HCT116 (cell line): ENCODE measurements around the gene NAB1. TPM values are rescaled to one million over a fixed set of nuclear protein-coding genes. Genes with fewer than 3 reads are reported as not detected.

Experiments
- EGR1 ChIP-seq: IDR thresholded peaks from 2 replicates; pipeline ENCODE4 v1.6.1; 2012; ENCODE audit warnings: low read depth
- EZH2 ChIP-seq: fragments of 200-600 bp; sonication (generic); IDR thresholded peaks from 2 replicates; pipeline ENCODE4 v1.6.1; 2017; ENCODE audit warnings: antibody characterized with exemption, mixed run types
- FOSL1 ChIP-seq: IDR thresholded peaks from 2 replicates; pipeline ENCODE4 v1.6.1; 2012; ENCODE audit warnings: low read depth
- JUND ChIP-seq: IDR thresholded peaks from 2 replicates; pipeline ENCODE4 v1.6.1; 2012
- YY1 ChIP-seq: IDR thresholded peaks from 2 replicates; pipeline ENCODE4 v1.6.1; 2011; ENCODE audit warnings: low read length, low read depth, moderate library complexity, mild to moderate bottlenecking; ENCODE audit not compliant: insufficient replicate concordance; ENCODE audit errors: extremely low read depth
- ZFX ChIP-seq: fragments of 450-650 bp; IDR thresholded peaks from 2 replicates; pipeline ENCODE4 v1.6.1; 2017
- ZNF274 ChIP-seq: fragments of 200-500 bp; sonication (Bioruptor generic); IDR thresholded peaks from 2 replicates; pipeline ENCODE4 v1.6.1; 2014; ENCODE audit warnings: mild to moderate bottlenecking, low read depth, low read length, inconsistent platforms
- total RNA-seq: library from RNA; stranded (reverse); gene quantifications from one replicate; pipeline ENCODE4 v1.2.1, GENCODE V29; 2021; ENCODE audit not compliant: unreplicated experiment
- TF ChIP-seq, protein P1 (sequence below): IDR thresholded peaks from 2 replicates; pipeline ENCODE4 v1.6.1; 2012; ENCODE audit warnings: low read depth
- TF ChIP-seq, protein P2 (sequence below), 3 experiments: fragments of 200-600 bp in 1 of 3; sonication (generic) in 1 of 3; IDR thresholded peaks in 2 of 3; conservative IDR thresholded peaks in 1 of 3; 2 replicates each; pipeline ENCODE4 v1.5.1; 2012 to 2017; ENCODE audit warnings: low read depth in 2 of 3, low read length in 2 of 3, antibody characterized with exemption in 1 of 3, borderline replicate concordance in 1 of 3, control low read depth in 1 of 3, mild to moderate bottlenecking in 1 of 3, mixed read lengths in 1 of 3, mixed run types in 1 of 3, moderate library complexity in 1 of 3; ENCODE audit not compliant: insufficient read depth in 1 of 3

Gene NAB1
- total RNA-seq, 1 experiment from 2014 or later, result 43.8 TPM

DNA sequence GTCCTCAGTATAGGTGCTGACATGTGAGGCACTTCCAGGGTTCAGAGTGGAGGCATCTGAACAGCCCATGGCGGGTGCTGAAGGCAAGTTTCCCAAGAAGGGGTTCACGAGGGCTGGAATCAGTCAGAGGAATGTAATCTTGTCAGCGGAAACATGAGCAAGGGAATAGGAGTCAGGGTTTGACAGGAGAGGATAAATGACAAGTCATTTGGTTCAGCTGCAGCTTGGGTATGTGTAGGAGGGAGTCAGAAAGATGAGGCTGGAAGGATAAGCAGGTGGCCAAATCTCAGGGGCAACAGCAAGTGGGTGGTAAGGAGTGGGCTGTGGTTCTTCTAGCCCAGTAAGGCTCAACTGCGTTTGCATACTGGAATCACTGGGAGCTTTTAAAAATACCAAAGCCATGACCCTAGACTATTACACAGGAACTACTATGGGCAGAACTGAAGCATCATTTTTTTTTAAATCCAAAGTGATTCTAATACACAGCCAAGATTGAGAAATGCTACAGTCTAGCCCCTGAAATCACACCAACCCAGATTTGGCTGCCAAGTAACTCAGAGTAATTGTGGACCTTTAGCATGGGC lies 41.8 kb upstream of the NAB1 start (continued):
- TF ChIP-seq, protein P1, sequence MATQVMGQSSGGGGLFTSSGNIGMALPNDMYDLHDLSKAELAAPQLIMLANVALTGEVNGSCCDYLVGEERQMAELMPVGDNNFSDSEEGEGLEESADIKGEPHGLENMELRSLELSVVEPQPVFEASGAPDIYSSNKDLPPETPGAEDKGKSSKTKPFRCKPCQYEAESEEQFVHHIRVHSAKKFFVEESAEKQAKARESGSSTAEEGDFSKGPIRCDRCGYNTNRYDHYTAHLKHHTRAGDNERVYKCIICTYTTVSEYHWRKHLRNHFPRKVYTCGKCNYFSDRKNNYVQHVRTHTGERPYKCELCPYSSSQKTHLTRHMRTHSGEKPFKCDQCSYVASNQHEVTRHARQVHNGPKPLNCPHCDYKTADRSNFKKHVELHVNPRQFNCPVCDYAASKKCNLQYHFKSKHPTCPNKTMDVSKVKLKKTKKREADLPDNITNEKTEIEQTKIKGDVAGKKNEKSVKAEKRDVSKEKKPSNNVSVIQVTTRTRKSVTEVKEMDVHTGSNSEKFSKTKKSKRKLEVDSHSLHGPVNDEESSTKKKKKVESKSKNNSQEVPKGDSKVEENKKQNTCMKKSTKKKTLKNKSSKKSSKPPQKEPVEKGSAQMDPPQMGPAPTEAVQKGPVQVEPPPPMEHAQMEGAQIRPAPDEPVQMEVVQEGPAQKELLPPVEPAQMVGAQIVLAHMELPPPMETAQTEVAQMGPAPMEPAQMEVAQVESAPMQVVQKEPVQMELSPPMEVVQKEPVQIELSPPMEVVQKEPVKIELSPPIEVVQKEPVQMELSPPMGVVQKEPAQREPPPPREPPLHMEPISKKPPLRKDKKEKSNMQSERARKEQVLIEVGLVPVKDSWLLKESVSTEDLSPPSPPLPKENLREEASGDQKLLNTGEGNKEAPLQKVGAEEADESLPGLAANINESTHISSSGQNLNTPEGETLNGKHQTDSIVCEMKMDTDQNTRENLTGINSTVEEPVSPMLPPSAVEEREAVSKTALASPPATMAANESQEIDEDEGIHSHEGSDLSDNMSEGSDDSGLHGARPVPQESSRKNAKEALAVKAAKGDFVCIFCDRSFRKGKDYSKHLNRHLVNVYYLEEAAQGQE, result no peak
- no peak for TF ChIP-seq EZH2
- no peak; the same call in 1 of the 2 replicates for TF ChIP-seq FOSL1
- TF ChIP-seq ZNF274, result no peak
- TF ChIP-seq, protein P2, sequence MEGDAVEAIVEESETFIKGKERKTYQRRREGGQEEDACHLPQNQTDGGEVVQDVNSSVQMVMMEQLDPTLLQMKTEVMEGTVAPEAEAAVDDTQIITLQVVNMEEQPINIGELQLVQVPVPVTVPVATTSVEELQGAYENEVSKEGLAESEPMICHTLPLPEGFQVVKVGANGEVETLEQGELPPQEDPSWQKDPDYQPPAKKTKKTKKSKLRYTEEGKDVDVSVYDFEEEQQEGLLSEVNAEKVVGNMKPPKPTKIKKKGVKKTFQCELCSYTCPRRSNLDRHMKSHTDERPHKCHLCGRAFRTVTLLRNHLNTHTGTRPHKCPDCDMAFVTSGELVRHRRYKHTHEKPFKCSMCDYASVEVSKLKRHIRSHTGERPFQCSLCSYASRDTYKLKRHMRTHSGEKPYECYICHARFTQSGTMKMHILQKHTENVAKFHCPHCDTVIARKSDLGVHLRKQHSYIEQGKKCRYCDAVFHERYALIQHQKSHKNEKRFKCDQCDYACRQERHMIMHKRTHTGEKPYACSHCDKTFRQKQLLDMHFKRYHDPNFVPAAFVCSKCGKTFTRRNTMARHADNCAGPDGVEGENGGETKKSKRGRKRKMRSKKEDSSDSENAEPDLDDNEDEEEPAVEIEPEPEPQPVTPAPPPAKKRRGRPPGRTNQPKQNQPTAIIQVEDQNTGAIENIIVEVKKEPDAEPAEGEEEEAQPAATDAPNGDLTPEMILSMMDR (IDR thresholded peaks at IDR 0.05 in 2 of 3, conservative IDR thresholded peaks at IDR 0.05 in 1 of 3; ENCODE audit: borderline replicate concordance in 1 of 3, insufficient read depth in 1 of 3, low read depth in 2 of 3, low read length in 2 of 3), result no peak
- no peak for TF ChIP-seq YY1
- 0 out of 2 replicates have a peak, but pooled peaks have one; percentile 17 for TF ChIP-seq JUND
- TF ChIP-seq ZFX, result no peak
- TF ChIP-seq EGR1, result no peak
